HepG2 (cell line): ENCODE results near the gene MKS1. TPM values are rescaled to one million over a fixed set of nuclear protein-coding genes. Genes with fewer than 3 reads are reported as not detected.

Source experiments
- CCDC6 ChIP-seq: sonication (generic); formaldehyde crosslinking; IDR thresholded peaks from 2 replicates; pipeline ENCODE4 v1.8.1; 2022; ENCODE audit warnings: mild to moderate bottlenecking, missing genetic modification reagents, moderate library complexity
- GABPA ChIP-seq, 2 experiments: IDR thresholded peaks; 2 replicates each; pipeline ENCODE4 v1.6.1; 2011 to 2016; ENCODE audit warnings: low read depth in 2 of 2, low read length in 1 of 2, missing biosample characterization in 1 of 2, missing genetic modification characterization in 1 of 2
- MEIS1 ChIP-seq: sonication (generic); formaldehyde crosslinking; IDR thresholded peaks from 2 replicates; pipeline ENCODE4 v1.9.0; 2021; ENCODE audit warnings: mild to moderate bottlenecking, missing genetic modification reagents, moderate library complexity, borderline replicate concordance
- MTF2 ChIP-seq: sonication (generic); formaldehyde crosslinking; IDR thresholded peaks from 2 replicates; pipeline ENCODE4 v1.5.0; 2020; ENCODE audit warnings: missing genetic modification reagents, borderline replicate concordance
- POGZ ChIP-seq: sonication (generic); formaldehyde crosslinking; IDR thresholded peaks from 2 replicates; pipeline ENCODE4 v1.4.0; 2020; ENCODE audit warnings: mild to moderate bottlenecking, missing genetic modification reagents
- PRPF4 ChIP-seq: fragments of 200-400 bp; formaldehyde crosslinking; IDR thresholded peaks from 2 replicates; pipeline ENCODE4 v1.6.1; 2016; ENCODE audit warnings: low read length, low read depth; ENCODE audit not compliant: poor library complexity, severe bottlenecking
- RCOR2 ChIP-seq: IDR thresholded peaks from 2 replicates; pipeline ENCODE4 v1.6.1; 2016; ENCODE audit warnings: missing biosample characterization, missing genetic modification reagents
- REST ChIP-seq, 2 experiments: IDR thresholded peaks; 2 replicates each; pipeline ENCODE4 v1.6.1; 2011 to 2012; ENCODE audit warnings: low read length in 2 of 2, borderline replicate concordance in 1 of 2, low read depth in 1 of 2, mild to moderate bottlenecking in 1 of 2, moderate library complexity in 1 of 2
- RXRA ChIP-seq: sonication (generic); formaldehyde crosslinking; IDR thresholded peaks from 2 replicates; pipeline ENCODE4 v1.5.1; 2020; ENCODE audit warnings: missing genetic modification reagents
- YEATS2 ChIP-seq: sonication (generic); formaldehyde crosslinking; IDR thresholded peaks from 2 replicates; pipeline ENCODE4 v1.4.0; 2020; ENCODE audit warnings: missing genetic modification reagents, borderline replicate concordance
- ZNF333 ChIP-seq: sonication (generic); formaldehyde crosslinking; IDR thresholded peaks from 2 replicates; pipeline ENCODE4 v1.4.0; 2020; ENCODE audit warnings: mild to moderate bottlenecking, missing genetic modification reagents, borderline replicate concordance
- ZNF704 ChIP-seq: sonication (generic); formaldehyde crosslinking; IDR thresholded peaks from 2 replicates; pipeline ENCODE4 v1.8.1; 2023; ENCODE audit warnings: mild to moderate bottlenecking, inconsistent platforms, moderate library complexity, missing genetic modification reagents, borderline replicate concordance
- polyA plus RNA-seq, 8 experiments: library from polyadenylated mRNA; depleted of rRNA in 3 of 8; stranded (reverse) in 7 of 8; unstranded in 1 of 8; fragments of >200 nt; fragmentation: Illumina TruSeq in 4 of 8; extraction: Trizol in 4 of 8; gene quantifications; 2 replicates each; pipeline versions ENCODE4 v1.2.1 to v1.2.3, GENCODE V29; 2011 to 2016; ENCODE audit warnings: low read depth in 4 of 8, missing spikeins in 1 of 8, mixed read lengths in 1 of 8; ENCODE audit not compliant: insufficient read depth in 1 of 8
- total RNA-seq, 5 experiments: library from RNA; depleted of rRNA; stranded (reverse); fragments of >200 nt; fragmentation: Illumina TruSeq; extraction: Trizol; gene quantifications; 2 replicates each; pipeline ENCODE4 v1.2.3, GENCODE V29; 2016; ENCODE audit warnings: low read depth in 1 of 5
- TF ChIP-seq, protein P1 (sequence below): sonication (generic); formaldehyde crosslinking; IDR thresholded peaks from 2 replicates; pipeline ENCODE4 v1.5.0; 2020; ENCODE audit warnings: missing genetic modification reagents
- TF ChIP-seq, protein P2 (sequence below): sonication (generic); formaldehyde crosslinking; IDR thresholded peaks from 2 replicates; pipeline ENCODE4 v1.5.0; 2020; ENCODE audit warnings: mild to moderate bottlenecking, missing genetic modification reagents, borderline replicate concordance
- TF ChIP-seq, protein P3 (sequence below): sonication (generic); formaldehyde crosslinking; IDR thresholded peaks from 2 replicates; pipeline ENCODE4 v1.4.0; 2020; ENCODE audit warnings: missing genetic modification reagents

Gene MKS1
- total and polyA plus RNA-seq, 2 of the 13 experiments (the other 11 are each of a cell fraction or from before 2014, with no cell fraction given): 16.1 to 26.3 TPM

DNA sequence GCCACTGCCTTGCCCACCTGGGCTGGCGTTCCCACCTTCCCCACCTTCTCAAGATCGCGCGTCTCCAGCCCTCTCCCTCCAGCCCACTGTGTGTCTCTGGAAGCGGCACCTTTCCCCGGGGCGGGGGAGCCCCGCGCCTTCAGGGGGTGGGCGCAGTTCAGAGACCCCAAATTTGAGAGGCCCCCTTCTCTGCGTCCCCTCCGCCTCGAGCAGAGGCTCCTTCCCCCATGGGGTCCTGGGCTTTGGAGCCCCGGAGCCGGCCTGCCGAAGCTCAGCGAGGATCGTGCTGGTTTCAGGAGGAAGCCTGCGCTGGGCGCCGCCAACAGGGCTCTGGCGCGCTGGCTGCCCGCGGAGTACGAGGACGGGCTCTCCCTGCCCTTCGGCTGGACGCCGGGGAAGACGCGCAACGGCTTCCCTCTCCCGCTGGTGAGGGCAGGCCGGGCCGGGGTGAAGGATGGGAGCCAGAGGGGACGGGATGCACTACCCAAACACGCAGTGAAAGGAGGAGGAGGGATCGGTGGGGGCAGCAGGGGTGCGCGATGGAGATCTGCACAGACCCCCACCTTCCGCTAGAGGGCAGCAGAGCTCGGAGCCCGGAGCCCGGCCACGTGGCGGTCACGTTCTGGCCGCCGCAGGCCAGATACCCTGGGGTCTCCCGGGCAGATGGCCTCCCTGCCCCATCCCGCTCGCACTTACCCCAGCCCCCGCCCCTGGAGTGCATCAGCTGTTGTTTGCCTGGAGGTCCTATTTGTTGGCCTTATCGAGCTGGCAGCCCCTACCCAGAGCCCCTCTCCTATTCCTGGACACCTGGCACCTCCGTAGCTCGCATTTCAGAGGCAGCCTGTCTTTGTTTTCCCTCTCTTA is 30.4 kb upstream of the MKS1 start (continued):
- TF ChIP-seq REST (IDR thresholded peaks at IDR 0.05; ENCODE audit: borderline replicate concordance in 1 of 2, low read depth in 1 of 2, low read length in 2 of 2) (no peak), YEATS2 (CRISPR knock-in tag) (no peak), RXRA (CRISPR knock-in tag) (peak; percentile 52; the same call in 1 of the 2 replicates), GABPA (IDR thresholded peaks at IDR 0.05; ENCODE audit: low read depth, low read length) (no peak), GABPA (CRISPR knock-in tag; IDR thresholded peaks at IDR 0.05; ENCODE audit: low read depth) (no peak), POGZ (CRISPR knock-in tag) (no peak), MTF2 (no peak), MEIS1 (CRISPR knock-in tag) (no peak), CCDC6 (CRISPR knock-in tag) (peak; percentile 94), PRPF4 (no peak), ZNF704 (CRISPR knock-in tag) (peak; percentile 73), RCOR2 (CRISPR knock-in tag) (no peak), ZNF333 (CRISPR knock-in tag) (peak; percentile 69; the same call in 1 of the 2 replicates)
- TF ChIP-seq, protein P1, sequence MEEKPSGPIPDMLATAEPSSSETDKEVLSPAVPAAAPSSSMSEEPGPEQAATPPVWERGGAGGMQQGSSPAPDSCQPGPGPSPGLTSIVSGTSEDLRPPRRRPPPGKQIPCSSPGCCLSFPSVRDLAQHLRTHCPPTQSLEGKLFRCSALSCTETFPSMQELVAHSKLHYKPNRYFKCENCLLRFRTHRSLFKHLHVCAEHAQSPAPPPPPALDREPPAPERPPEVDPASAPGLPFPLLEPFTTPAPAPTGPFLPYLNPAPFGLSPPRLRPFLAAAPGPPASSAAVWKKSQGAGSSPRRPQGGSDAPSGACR (CRISPR knock-in tag): no peak
- TF ChIP-seq, protein P2, sequence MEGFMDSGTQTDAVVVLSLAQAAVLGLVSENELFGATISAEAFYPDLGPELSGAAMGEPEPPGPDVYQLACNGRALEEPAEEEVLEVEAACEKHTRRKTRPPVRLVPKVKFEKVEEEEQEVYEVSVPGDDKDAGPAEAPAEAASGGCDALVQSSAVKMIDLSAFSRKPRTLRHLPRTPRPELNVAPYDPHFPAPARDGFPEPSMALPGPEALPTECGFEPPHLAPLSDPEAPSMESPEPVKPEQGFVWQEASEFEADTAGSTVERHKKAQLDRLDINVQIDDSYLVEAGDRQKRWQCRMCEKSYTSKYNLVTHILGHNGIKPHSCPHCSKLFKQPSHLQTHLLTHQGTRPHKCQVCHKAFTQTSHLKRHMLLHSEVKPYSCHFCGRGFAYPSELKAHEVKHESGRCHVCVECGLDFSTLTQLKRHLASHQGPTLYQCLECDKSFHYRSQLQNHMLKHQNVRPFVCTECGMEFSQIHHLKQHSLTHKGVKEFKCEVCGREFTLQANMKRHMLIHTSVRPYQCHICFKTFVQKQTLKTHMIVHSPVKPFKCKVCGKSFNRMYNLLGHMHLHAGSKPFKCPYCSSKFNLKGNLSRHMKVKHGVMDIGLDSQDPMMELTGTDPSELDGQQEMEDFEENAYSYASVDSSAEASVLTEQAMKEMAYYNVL: no peak; the same call in 1 of the 2 replicates
- TF ChIP-seq, protein P3, sequence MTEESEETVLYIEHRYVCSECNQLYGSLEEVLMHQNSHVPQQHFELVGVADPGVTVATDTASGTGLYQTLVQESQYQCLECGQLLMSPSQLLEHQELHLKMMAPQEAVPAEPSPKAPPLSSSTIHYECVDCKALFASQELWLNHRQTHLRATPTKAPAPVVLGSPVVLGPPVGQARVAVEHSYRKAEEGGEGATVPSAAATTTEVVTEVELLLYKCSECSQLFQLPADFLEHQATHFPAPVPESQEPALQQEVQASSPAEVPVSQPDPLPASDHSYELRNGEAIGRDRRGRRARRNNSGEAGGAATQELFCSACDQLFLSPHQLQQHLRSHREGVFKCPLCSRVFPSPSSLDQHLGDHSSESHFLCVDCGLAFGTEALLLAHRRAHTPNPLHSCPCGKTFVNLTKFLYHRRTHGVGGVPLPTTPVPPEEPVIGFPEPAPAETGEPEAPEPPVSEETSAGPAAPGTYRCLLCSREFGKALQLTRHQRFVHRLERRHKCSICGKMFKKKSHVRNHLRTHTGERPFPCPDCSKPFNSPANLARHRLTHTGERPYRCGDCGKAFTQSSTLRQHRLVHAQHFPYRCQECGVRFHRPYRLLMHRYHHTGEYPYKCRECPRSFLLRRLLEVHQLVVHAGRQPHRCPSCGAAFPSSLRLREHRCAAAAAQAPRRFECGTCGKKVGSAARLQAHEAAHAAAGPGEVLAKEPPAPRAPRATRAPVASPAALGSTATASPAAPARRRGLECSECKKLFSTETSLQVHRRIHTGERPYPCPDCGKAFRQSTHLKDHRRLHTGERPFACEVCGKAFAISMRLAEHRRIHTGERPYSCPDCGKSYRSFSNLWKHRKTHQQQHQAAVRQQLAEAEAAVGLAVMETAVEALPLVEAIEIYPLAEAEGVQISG (CRISPR knock-in tag): peak; percentile 72
